ENCODE measurements around the gene ZNF121.

DNA sequence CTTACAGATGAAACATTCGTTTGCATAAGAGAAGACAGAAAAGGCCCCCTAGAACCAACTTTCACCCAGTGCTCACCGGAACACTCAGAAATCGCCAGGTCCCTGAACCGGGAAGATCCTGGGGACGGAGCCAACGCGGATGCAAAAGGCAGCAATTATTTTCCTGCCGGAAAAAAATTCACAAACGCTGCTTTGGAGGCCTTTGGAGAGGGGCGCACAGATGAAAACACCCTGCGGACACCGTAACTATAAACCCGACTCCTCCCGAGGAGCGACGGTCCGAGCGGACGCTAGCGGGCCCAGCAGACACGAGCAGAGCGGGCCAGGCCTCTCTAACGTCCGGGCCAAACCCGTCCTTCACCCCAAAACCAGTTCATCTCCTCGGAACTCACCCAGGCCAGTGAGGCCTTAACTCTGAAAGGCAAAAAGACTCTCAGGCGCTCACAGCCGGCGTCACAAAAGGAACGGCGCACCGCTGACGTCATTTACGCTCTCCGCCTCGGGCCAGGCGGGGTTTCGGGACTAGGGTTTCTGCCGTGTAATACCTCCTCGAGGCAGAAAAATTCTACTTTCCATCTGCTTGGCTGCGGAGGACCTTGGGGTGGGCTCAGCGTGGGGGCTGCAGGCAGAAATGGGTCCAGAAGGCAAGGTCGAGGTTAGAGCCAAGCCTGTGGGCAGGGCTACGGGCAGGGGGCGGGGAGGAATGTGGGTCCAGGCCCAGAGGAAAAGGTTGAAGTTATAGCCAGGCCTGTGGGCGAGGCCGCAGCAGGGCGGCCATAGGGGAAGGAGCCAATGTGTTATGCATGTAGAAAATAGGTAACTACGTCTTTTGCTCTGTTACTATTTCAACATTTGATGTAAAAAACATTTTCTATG is 45.9 kb downstream of the ZNF121 start, which contains the start of gene ZNF426:
- TF ChIP-seq CTCF (IDR thresholded peaks at IDR 0.05) (no peak), POLR2A (IDR thresholded peaks at IDR 0.05) (peak in 1 of 2 donors; percentile 5)

Data from sigmoid colon (tissue), 3 donors.